Fibroblast of lung (primary cell): ENCODE results near the gene CFAP221. TPM values are rescaled to one million over a fixed set of nuclear protein-coding genes. Genes with fewer than 3 reads are reported as not detected.

Experiments used
- DNase-seq, 2 donors: peaks; one replicate each; pipeline versions ENCODE4 v3.0.0 to v3.0.0-alpha.2; 2010; ENCODE audit warnings: low read depth in 2 of 2
- H2AFZ ChIP-seq: 2 replicates; pipeline ENCODE4 v1.5.1; 2012; ENCODE audit warnings: low read length, control low read depth, inconsistent platforms
- H3K27ac ChIP-seq: 2 replicates; pipeline ENCODE4 v1.5.1; 2011; ENCODE audit warnings: low read length, control low read depth; ENCODE audit not compliant: insufficient read depth
- H3K27me3 ChIP-seq: 2 replicates; pipeline ENCODE4 v1.5.1; 2011; ENCODE audit warnings: mild to moderate bottlenecking, low read length; ENCODE audit not compliant: control insufficient read depth, insufficient read depth
- H3K36me3 ChIP-seq: 2 replicates; pipeline ENCODE4 v1.5.1; 2011; ENCODE audit warnings: low read length; ENCODE audit not compliant: control insufficient read depth, insufficient read depth
- H3K4me1 ChIP-seq: 2 replicates; pipeline ENCODE4 v1.5.1; 2011; ENCODE audit warnings: low read length; ENCODE audit not compliant: control insufficient read depth, insufficient read depth; ENCODE audit errors: extremely low read depth
- H3K4me2 ChIP-seq: 2 replicates; pipeline ENCODE4 v1.5.1; 2011; ENCODE audit warnings: low read length, control low read depth; ENCODE audit not compliant: insufficient read depth; ENCODE audit errors: extremely low read depth
- H3K4me3 ChIP-seq, 4 experiments: fragments of 200-600 bp in 1 of 4; sonication (generic) in 1 of 4; replicated peaks in 1 of 4; 2 replicates each; pipeline ENCODE4 v1.5.1; 2011 to 2016; ENCODE audit warnings: low read length in 4 of 4, low read depth in 3 of 4, mild to moderate bottlenecking in 3 of 4, control low read depth in 2 of 4, inconsistent platforms in 1 of 4, mixed read lengths in 1 of 4; ENCODE audit not compliant: insufficient read depth in 1 of 4; ENCODE audit errors: control extremely low read depth in 1 of 4
- H3K79me2 ChIP-seq: 2 replicates; pipeline ENCODE4 v1.5.1; 2012; ENCODE audit warnings: mild to moderate bottlenecking, low read length, inconsistent platforms; ENCODE audit not compliant: control insufficient read depth, insufficient read depth
- H3K9ac ChIP-seq: 2 replicates; pipeline ENCODE4 v1.5.1; 2011; ENCODE audit warnings: mild to moderate bottlenecking, low read length, control low read depth; ENCODE audit not compliant: insufficient read depth
- H3K9me3 ChIP-seq: 2 replicates; pipeline ENCODE4 v1.5.1; 2012; ENCODE audit warnings: low read depth, low read length; ENCODE audit not compliant: control insufficient read depth, insufficient read depth
- H4K20me1 ChIP-seq: 2 replicates; pipeline ENCODE4 v1.5.1; 2011; ENCODE audit warnings: low read length; ENCODE audit not compliant: control insufficient read depth, insufficient read depth; ENCODE audit errors: extremely low read depth
- CTCF ChIP-seq, 2 donors: IDR thresholded peaks in 1 of 2; conservative IDR thresholded peaks in 1 of 2; 1 replicate in 1 of 2; 2 replicates in 1 of 2; pipeline ENCODE4 v1.5.1; 2011 to 2012; ENCODE audit warnings: low read length in 2 of 2, control low read depth in 1 of 2, inconsistent platforms in 1 of 2, low read depth in 1 of 2, mild to moderate bottlenecking in 1 of 2
- EZH2 ChIP-seq: IDR thresholded peaks from 2 replicates; pipeline ENCODE4 v1.5.1; 2012; ENCODE audit warnings: low read length, control low read depth, mild to moderate bottlenecking; ENCODE audit errors: missing control alignments
- polyA plus RNA-seq, 2 donors: library from polyadenylated mRNA; depleted of rRNA in 1 of 2; stranded (reverse) in 1 of 2; unstranded in 1 of 2; fragments of >200 nt; gene quantifications; 2 replicates each; pipeline ENCODE4 v1.2.1, GENCODE V29; 2011 to 2012; ENCODE audit warnings: missing spikeins in 1 of 2
- total RNA-seq: library from RNA; depleted of rRNA; stranded (reverse); fragments of >200 nt; gene quantifications from 2 replicates; pipeline ENCODE4 v1.2.1, GENCODE V29; 2014

CFAP221 gene
- total and polyA plus RNA-seq, 2 donors (not counting 1 experiment from before 2014, with no cell fraction given) = 0.07 TPM; not detected in 1

- Histone ChIP-seq H3K79me2 (no peaks in the 10 kb centered on the region), H3K36me3 (no peaks in the 10 kb centered on the region), H3K4me2 (no peak overlapping the region), H3K4me3 (no peak overlapping the region), H3K9me3 (no peaks in the 10 kb centered on the region), H4K20me1 (no peaks in the 10 kb centered on the region), H3K9ac (no peak overlapping the region), H3K27me3 (no peaks in the 10 kb centered on the region), H3K27ac (no peak overlapping the region), H3K4me1 (no peaks in the 10 kb centered on the region), H2AFZ (no peak overlapping the region)
- DNase-seq = no peak
- TF ChIP-seq CTCF (conservative IDR thresholded peaks at IDR 0.05 in 1 of 2, IDR thresholded peaks at IDR 0.05 in 1 of 2; ENCODE audit: low read depth in 1 of 2, low read length in 2 of 2) (no peak), EZH2 (no peak)
Measured at GRCh38 chr2:119706221-119706620, 162.0 kb downstream of the CFAP221 start.

Other genes starting within 250 kb of the CFAP221 start
- 8.5 and 17.8 TPM in 2 replicates for gene C2orf76, start 177.6 kb upstream of the CFAP221 start, total RNA-seq
- gene C2orf76, start 177.6 kb upstream of the CFAP221 start, polyA plus RNA-seq = 14.6 and 21.1 TPM in 2 replicates
- gene DBI, start 177.5 kb upstream of the CFAP221 start, total RNA-seq = 84.0 and 128 TPM in 2 replicates
- gene DBI, start 177.5 kb upstream of the CFAP221 start, polyA plus RNA-seq = 653 and 740 TPM in 2 replicates
- 0.99 and 2.6 TPM in 2 replicates for gene TMEM37, start 112.6 kb upstream of the CFAP221 start, total RNA-seq
- gene TMEM37, start 112.6 kb upstream of the CFAP221 start, polyA plus RNA-seq = 0.50 and 0.75 TPM in 2 replicates
- gene SCTR, start 20.0 kb upstream of the CFAP221 start, total RNA-seq = not detected in 2 replicates
- not detected in 2 replicates for gene SCTR, start 20.0 kb upstream of the CFAP221 start, polyA plus RNA-seq
- gene TMEM177, start 134.8 kb downstream of the CFAP221 start, total RNA-seq = 5.6 and 6.1 TPM in 2 replicates
- 5.8 and 8.4 TPM in 2 replicates for gene TMEM177, start 134.8 kb downstream of the CFAP221 start, polyA plus RNA-seq
- 18.0 and 22.3 TPM in 2 replicates for gene PTPN4, start 215.5 kb downstream of the CFAP221 start, total RNA-seq
- gene PTPN4, start 215.5 kb downstream of the CFAP221 start, polyA plus RNA-seq = 5.3 and 6.0 TPM in 2 replicates